NCI-H748 treated with DMSO at 0.1 percent for 48 hours (cell line): ENCODE data around the gene EPN1.
"Not testable (repeated sequence)": the region's sequence is repeated elsewhere in the genome, so short reads cannot be mapped to it uniquely, and the experiment has no call there.

Source experiments
- DNase-seq: peaks from one replicate; lab custom pipeline; 2025; lab: John Stamatoyannopoulos, UW

EPN1 gene

DNA sequence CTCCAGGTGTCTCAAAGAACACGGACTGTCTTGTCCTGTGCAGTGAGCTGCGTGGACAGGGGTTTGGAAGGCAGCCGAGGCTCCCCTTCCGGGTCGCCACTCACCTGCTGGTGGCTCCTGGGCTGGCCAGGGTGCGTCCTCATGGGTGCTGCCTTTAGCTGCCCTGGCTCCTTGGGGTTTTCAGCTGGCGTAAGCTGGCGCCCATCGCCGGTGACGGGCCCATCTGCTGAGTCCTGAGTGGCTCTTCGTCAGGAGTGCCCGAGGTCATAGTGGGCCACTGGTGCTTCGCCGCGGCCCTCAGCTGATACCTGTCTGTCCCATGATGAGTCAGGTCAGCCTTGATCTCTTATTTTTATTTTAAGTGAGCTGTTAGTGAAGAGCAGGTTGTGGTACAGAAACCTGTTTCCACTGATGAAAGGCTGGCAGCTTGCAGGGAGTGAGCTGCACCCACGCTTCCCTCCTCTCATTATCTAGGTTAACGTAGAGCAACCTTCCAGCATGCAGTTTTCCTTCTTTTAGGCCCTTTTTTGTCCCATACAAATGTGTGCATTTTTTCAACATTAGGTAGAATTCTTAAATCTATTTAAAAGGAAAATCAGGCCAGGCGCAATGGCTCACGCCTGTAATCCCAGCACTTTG lies 18.4 kb downstream of the EPN1 start:
- no peak for DNase-seq

DNA sequence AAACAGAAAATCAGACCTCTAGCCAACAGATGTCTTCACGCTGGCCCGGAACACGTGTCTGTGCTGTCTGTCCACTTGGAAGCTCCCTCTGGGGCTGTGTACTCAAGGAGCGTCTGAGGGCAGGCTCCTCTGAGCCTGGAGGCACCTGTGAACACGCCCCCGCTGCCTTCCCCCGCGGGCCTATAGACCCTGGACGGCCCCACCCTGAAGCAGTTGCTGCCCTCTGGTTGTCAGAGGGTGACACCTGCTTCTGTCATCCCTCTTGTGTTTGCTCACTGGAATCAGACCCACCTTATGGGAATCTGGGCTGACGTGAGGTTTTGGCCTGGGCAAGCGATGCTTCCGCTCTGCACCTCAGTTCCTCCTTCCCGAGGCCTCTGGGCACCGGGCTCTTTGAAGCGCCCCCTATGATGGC lies 19.2 kb downstream of the EPN1 start:
- no peak for DNase-seq

DNA sequence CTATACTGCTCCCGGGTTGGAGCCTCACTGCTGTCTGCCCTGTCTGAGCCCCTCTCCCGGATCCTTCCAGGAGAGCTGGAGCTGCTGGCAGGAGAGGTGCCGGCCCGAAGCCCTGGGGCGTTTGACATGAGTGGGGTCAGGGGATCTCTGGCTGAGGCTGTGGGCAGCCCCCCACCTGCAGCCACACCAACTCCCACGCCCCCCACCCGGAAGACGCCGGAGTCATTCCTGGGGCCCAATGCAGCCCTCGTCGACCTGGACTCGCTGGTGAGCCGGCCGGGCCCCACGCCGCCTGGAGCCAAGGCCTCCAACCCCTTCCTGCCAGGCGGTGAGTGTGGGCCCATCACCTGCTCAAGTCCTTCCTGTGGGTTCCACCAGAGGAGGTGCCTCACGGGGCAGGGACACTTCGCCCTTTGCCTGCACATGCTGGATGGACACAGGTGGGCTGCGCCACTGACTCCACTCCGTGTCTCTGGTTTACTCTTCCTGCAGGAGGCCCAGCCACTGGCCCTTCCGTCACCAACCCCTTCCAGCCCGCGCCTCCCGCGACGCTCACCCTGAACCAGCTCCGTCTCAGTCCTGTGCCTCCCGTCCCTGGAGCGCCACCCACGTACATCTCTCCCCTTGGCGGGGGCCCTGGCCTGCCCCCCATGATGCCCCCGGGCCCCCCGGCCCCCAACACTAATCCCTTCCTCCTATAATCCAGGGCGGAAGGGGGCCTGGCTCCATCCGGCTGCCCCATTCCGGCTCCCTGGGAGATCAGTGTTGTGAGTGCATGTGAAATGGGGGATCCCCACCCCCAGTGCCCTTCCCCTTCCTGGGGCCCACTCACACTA lies 19.8 kb downstream of the EPN1 start:
- DNase-seq, result no peak

DNA sequence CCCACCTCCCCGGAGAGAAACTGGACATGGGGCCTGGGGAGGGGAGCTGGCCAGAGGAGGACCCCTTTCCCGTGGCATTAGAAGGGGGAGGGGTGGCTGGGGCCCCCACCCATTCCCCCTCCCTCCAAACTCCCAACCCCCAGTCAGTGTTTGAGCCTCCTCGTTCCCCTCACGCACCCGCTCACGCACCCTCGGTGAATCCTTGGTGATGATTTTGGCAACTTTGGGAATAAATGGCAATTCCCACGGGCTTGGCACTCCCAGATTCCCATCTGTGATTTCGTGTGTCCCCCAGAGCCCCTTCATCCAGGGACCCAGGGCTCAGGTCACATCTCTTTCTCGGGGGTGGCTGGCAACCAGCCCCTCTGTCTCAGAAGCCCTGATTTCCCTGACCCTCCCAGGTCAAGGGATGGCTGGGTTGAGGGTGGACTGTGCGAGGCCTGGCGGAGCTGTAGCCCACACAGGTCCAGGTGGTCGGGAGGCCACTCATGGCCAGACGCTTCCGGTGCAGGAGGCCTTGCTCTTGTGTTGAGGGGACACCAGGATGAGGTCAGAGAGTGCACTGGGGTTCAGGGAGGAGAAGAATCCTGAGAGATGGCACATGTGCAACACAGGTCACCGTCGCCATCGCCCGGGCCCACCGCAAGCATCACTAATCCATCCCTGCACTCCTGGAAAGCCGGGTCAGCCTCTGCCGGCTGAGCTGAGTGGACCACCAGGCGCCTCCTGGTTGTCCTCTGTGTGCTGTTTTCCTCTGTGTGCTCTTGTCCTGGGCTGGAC lies 20.7 kb downstream of the EPN1 start:
- DNase-seq, result no peak

DNA sequence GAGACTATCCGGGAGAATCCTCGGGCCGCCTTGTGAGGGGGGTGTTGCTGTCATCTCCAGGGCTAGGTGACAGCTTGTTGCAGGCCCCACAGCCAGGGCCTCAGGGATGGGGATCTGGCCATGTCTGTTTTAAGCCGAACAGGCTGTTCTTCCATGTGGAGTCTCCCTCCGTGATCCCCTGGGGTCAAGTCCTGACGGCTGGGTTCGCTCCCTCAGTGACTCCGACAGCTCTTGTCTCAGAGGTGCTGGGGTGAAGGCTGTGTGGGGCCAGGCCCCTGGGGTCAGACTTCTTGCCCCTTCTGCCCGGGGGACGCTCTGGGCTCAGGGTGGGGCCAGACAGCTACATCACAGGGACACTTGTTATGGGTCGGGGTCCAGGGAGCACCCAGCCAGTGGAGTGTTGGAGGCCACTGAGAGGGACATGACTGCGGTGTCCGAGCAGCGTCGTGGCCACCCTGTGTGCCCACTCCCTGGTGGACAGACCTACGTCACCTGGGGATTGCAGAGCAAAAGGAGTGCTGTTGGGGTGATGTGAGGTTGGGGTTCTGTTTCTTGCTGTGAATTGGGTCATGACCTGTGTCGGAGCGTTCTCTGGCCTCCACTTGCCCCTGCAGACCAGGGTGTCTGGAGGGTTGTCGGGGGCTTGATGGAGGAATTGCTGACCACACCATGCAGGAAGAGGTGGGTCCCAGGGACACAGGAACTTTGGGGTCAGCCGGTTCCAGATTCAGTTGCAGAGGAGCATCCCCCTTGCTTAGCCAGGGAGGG lies 21.5 kb downstream of the EPN1 start:
- DNase-seq, result no peak

DNA sequence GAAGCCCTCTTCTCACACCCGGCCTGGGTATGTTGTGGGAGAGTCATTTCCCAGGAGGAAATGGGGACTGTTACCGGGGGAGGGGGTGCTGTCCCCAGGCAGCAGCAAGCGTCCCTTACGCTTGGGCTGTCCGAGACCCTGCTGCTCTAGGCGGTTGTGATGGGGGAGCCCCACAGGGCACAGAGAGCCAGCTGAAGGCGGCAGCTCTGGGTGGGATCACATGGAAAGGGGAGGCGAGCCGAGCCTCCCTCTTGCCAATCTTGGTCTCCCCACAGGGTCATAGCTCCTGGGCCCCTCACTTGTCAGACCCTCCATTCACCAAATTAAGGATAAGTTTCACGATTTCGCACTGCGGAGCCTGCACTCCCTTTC lies 22.0 kb downstream of the EPN1 start:
- no peak for DNase-seq

DNA sequence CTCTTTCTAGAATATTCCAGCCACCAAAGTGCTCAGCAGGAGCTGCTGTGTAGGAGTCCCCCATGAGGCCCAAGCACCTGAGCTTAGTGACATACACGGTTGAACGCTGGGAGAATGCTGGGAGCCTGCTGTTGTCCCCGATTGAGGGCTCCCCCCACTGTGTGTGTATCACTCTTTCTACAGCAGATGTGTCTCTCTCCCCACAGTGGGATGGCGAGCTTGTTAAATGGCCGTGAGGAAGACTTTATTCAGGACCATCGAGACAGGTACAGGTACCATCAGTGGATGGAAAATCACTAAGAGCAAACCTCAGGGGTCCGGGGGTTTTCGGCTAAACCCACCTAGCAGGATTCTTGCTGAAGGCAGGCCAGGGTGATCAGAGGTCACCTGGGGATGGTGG lies 22.7 kb downstream of the EPN1 start:
- DNase-seq, result no peak

DNA sequence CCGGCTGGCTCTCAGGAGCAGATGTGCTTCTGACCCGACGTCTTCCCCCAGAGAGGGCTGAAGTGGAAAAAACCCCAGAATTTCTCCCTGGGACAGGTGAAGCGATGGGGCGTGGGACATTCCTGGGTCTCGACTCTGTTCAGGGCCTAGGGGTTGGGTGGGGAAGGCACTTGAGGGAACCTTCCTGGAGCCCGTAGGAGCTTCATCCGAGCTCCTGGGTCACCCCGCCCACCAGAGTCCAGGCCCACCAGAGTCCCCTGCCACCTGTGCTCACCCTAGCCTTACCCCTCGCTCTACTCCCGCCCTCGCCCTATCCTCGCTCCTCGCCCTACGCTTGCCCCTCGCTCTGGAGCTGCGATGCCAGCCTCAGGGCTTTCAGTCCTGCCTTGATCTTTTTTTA lies 23.2 kb downstream of the EPN1 start:
- no peak for DNase-seq

DNA sequence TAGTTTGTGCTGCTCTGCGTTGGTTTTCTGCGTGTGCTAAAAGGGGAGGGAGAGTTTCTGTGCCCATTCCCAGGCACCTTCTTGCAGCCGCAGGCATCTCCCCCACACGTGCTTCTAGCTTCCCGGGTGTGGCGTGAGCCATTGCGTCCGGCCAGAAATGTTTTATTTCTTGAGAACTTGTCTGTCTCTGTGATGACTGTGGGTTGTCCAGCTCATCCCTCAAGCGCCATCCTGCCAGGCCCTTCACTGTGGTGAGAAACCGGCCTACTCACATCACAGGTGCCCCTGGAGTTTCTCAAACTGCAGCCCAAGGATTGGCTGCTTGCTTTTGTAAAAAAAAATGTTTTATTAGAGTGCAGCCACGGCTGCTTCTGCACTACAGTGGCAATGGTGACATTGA lies 24.2 kb downstream of the EPN1 start:
- DNase-seq, result no peak

DNA sequence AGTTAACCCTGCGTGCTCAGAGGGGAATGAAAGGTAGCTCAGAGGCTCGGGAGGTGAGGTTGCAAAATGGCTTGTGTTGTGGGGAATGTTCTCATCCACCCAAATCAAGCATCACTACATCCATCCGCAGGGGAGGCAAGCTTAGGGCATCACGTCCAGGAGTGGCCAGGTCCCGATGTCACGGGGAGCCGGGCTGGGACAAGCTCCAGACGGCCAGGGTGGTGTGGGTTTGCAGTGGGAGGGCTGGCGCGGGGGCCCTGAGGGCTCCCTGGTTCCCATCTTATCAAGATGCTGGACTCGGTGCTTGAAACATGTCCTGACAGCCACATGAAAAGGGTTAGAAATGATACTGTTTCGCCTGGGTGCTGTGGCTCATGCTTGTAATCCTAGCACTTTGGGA lies 25.8 kb downstream of the EPN1 start:
- DNase-seq, result no peak

DNA sequence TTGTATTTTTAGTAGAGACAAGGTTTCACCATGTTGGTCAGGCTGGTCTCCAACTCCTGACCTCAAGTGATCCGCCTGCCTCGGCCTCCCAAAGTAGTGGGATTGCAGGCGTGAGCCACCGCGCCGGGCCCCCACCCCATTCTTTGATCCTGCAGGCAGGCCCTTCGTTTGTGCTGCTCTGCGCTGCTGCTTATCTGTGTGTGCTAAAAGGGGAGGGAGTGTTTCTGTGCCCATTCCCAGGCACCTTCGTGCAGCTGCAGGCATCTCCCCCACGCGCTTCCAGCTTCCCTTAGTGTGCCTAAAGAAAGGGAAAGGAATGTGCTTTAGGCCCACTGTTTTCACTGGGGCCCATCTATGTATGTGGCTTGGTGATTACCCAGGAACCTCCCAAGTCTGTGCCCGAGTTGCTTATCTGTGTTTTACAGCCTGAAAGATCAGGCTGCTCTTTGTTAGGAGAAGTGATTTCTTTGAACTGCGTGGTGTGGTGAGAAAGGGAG lies 27.2 kb downstream of the EPN1 start:
- DNase-seq, result no peak

DNA sequence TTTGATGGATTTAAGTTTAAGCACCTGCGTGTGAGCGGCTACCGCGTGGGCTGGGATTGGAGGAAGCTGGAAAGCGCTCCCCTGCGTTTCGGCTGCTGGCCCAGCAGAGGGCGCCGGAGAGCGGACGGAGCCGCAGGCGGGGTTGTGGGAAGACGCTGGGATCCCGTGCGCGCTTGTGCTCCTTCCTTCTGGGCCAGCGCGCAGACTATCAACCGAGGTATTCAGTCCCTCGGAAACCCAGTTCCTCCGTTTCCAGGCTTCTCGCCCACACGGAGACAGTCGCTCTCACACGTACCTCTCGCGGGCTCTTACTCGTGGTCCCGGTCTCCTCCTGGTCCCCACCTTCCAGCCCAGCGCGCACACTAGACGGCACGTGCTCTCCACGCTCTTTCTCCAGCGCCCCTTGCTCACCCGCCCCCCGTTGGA lies 28.8 kb downstream of the EPN1 start:
- no peak for DNase-seq

DNA sequence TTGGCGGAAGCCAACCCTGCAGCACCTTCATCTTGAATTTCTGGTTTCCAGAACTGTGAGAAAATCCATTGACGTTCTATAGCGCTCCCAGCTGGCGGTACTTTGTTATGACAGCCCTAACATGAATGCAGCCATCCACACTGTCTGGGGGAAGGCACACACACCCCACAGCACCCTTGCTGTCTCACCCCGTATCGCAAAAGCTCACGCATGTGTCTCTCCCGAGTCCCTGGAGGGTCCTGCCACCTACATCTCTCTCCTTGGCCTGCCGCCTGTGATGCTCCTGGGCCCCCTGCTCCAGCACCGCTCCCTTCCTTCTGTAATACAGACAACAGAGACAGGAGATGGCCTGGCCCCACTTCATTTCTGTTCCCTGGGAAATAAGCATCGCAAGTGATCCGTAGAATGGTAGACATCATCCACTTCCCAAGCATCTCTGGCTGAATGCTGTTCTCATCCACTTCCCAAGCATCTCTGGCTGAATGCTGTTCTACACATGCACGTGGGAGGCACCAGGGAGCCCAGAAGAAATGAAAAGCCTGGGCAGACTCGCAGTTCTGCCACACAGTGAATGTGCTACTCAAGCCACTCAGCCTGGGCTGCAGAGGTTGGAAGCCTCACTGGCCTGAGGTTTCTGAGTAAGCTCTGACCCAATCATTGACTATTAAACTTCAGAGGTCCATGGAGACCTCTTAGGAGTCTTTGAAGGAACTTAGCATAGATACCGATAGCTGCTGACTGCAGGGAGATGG lies 29.6 kb downstream of the EPN1 start:
- no peak for DNase-seq

DNA sequence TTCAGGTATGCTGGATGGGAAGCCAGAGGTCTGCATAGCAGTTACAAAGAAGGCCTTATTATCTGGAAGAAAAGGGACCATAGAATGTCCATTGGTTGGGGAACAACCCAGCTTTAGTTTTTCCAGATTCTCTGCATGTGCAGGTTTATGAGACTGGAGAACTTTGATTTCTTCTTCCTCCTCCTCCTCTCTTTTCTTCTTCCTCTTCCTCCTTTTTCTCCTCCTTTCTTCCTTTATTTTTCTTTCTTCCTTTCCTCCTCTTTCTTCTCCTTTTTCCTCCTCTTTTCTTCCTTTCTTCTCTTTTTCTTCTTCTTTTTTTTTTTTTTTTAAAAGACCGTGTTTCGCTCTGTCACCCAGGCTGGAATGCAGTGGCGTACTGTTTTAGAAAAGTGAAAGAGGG lies 30.9 kb downstream of the EPN1 start:
- no peak for DNase-seq

DNA sequence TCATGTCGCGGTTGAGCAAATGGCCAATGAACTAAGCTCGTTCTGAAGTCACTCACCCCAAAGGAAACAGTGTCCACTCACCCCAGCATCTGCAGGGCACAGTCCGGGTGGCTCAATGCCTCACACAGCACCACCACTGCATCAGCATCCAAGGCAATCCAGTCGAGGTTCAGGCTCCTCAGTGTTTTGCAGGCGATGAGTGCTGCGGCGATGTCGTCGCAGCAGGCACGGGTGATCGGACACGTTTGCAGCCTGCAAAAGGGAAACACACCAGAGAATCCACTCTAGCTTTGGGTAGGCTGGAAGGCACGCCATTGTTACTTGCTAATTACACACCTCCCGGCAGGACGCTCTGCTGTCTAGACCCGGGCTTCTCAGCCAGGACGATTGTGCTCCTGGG lies 36.7 kb downstream of the EPN1 start:
- DNase-seq, result no peak

DNA sequence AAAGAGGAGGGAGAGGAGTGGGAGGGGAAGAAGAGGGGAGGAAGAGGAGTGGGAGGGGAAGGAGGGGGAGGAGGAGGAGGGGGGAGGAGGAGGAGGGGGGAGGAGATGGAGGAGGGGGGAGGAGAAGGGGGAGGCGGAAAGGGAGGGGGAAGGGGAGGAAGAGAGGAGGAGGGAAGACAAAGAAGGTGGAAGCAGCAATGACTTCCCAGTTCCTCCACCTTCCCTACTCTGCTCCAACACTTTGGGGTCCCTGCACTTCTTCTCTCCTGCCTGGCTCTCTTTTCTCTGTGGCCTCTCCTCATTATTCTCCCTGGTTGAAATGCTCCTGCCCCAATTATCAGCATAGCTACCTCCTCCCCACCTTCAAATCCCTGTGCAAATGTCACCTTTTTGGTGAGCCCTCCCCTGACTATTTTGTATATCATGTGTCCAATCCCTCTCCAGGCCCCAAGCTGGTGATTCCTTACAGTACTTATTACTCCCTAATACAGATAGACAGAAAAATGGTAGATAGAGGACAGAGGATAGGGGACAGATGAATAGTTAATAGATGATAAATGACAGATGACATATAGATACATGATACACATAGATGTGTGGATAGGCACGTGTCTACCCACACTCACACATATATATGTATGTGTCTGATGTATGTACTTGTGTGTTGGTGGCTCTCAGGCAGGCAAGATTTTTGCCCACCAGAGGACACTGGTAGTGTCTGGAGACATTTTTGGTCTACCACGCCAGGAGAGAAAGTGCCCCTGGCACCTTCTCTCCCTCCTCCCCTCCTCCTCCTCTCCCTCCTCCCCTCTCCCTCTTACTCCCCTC lies 38.0 kb downstream of the EPN1 start:
- no peak for DNase-seq

DNA sequence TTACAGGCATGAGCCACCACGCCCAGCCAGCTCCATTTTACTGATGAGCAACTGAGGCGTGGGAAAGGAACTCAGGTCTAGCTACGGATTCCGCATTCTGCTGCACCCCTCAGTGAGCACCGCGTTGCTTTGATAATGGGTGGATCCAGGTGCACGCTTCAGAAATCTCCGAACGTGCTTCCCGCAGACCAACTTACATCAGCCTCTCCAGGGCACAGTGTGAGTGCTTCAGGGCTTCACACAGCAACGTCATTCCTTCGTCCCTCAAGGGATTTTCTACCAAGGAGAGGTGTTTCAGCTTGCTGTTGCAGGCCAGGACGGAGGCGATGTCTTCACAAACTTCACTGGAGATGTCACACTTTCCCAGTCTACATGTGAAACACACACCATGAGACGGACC lies 41.5 kb downstream of the EPN1 start:
- no peak for DNase-seq

DNA sequence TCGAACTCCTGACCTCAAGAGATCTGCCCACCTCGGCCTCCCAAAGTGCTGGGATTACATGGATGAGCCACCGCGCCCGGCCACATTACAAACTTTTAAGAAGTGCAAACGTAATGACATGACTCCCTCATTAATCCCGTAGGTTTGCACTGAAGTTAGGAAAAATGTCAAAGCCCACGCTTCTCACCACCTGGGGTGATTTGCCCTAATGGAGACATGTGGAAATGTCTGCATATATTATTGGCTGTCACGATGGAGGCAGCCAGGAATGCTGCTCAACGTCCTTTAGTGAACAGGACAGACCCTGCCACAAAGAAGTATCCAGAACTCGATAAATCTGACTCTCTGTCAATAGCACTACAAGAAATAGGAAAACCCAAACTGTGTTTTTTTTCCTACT lies 42.2 kb downstream of the EPN1 start:
- no peak for DNase-seq

DNA sequence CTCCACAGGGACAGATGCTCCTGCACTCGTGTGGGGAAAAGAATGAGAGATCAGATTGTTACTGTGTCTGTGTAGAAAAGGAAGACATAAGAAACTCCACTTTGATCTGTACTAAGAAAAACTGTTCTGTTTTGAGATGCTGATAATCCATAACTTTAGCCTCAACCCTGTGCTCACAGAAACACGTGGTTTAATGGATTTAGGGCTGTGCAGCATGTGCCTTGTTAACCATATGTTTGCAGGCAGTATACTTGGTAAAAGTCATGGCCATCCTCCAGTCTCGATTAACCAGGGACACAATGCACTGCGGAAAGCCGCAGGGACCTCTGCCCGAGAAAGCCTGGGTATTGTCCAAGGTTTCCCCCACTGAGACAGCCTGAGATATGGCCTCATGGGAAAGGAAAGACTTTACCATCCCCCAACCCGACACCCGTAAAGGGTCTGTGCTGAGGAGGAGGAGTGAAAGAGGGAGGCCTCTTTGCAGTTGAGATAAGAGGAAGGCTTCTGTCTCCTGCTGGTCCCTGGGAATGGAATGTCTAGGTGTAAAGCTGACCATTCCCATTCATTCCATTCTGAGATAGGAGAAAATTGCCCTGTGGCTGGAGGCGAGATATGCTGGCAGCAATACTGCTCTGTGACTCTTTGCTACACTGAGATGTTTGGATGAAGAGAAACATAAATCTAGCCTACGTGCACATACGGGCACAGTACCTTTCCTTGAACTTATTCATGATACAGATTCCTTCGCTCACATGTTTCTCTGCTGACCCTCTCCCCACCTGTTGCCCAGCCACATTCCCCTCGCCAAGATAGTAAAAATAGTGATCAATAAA lies 43.1 kb downstream of the EPN1 start:
- DNase-seq, result not testable (repeated sequence)
